Astrocyte of the spinal cord (primary cell): ENCODE data around the gene AUTS2.

ENCODE experiments used
- DNase-seq: peaks from one replicate; pipeline ENCODE4 v3.0.0; 2011; ENCODE audit warnings: low read depth, low spot score
- H3K4me3 ChIP-seq: 2 replicates; pipeline ENCODE4 v1.5.1; 2011; ENCODE audit warnings: low read depth, mild to moderate bottlenecking, low read length, moderate library complexity
- CTCF ChIP-seq: IDR thresholded peaks from 2 replicates; pipeline ENCODE4 v1.5.1; 2012; ENCODE audit warnings: low read depth, mild to moderate bottlenecking, low read length, inconsistent platforms
- in situ Hi-C: cut with HindIII; loops from 2 replicates; pipeline ENCODE4 v1.10.0; 2017; ENCODE audit warnings: low sequenced_read_pairs

AUTS2 gene

GRCh38 chr7:69593511-69593910 lies 4.8 kb upstream of the AUTS2 start:
- no peak overlapping the region for H3K4me3 ChIP-seq
- no peak for TF ChIP-seq CTCF
- DNase-seq = no peak
- in situ Hi-C loops = no loop called here

- in situ Hi-C loops = no loop called here
- TF ChIP-seq CTCF = no peak
- no peak for DNase-seq
- H3K4me3 ChIP-seq = no peak overlapping the region
These were observed 2.9 kb upstream of the AUTS2 start for GRCh38 chr7:69595415-69595814.

- DNase-seq = no peak
- in situ Hi-C loops = no loop called here
- no peak overlapping the region for H3K4me3 ChIP-seq
- no peak for TF ChIP-seq CTCF
These were observed 2.2 kb upstream of the AUTS2 start for GRCh38 chr7:69596056-69596455.

- peak overlapping the region; percentile 60 for H3K4me3 ChIP-seq
- TF ChIP-seq CTCF = no peak
- in situ Hi-C loops = no loop called here
- DNase-seq = peak; percentile 10
These were observed 1.5 kb upstream of the AUTS2 start for GRCh38 chr7:69596723-69597277.

- TF ChIP-seq CTCF = no peak
- in situ Hi-C loops = no loop called here
- peak overlapping the region; percentile 60 for H3K4me3 ChIP-seq
- peak; percentile 10 for DNase-seq
These were observed 798 bp upstream of the AUTS2 start for GRCh38 chr7:69597278-69598076.

GRCh38 chr7:69598487-69599285 lies 411 bp downstream of the AUTS2 start:
- TF ChIP-seq CTCF = no peak
- DNase-seq = peak; percentile 46
- peak overlapping the region; percentile 81 for H3K4me3 ChIP-seq
- in situ Hi-C loops = no loop called here
